Stimulated activated naive CD8-positive, alpha-beta T cell treated with anti-CD3 and anti-CD28 coated beads, Interleukin-15, amount 100 ng/mL, for 72 hours (primary cell): Measurements from ENCODE around the gene ZNF778.
"Not testable (repeated sequence)": the region's sequence is repeated elsewhere in the genome, so short reads cannot be mapped to it uniquely, and the experiment has no call there.

Experiments
- ATAC-seq: fragments of 150-1000 bp; cut with Tn5 transposase; 2 replicates; pipeline ENCODE4 v1.10.0; 2021; ENCODE audit warnings: mild to moderate bottlenecking, moderate library complexity
- DNase-seq, 2 donors: peaks; one replicate each; pipeline ENCODE4 v3.0.0; 2021 to 2022
- H3K27ac Mint-ChIP-seq, 2 donors: one replicate each; pipeline ENCODE4 v1.8.0; 2022; ENCODE audit warnings: mild to moderate bottlenecking in 2 of 2, mixed read lengths in 2 of 2, moderate library complexity in 2 of 2
- H3K27me3 Mint-ChIP-seq: one replicate; pipeline ENCODE4 v1.8.0; 2022; ENCODE audit warnings: mixed read lengths
- H3K4me1 Mint-ChIP-seq: one replicate; pipeline ENCODE4 v1.8.0; 2022; ENCODE audit warnings: mild to moderate bottlenecking, mixed read lengths
- H3K4me3 Mint-ChIP-seq, 2 donors: one replicate each; pipeline ENCODE4 v1.8.0; 2022; ENCODE audit warnings: mild to moderate bottlenecking in 2 of 2, mixed read lengths in 2 of 2, moderate library complexity in 1 of 2
- H3K9me3 Mint-ChIP-seq, 2 donors: one replicate each; pipeline ENCODE4 v1.8.0; 2022; ENCODE audit warnings: mixed read lengths in 2 of 2

The ZNF778 gene

DNA sequence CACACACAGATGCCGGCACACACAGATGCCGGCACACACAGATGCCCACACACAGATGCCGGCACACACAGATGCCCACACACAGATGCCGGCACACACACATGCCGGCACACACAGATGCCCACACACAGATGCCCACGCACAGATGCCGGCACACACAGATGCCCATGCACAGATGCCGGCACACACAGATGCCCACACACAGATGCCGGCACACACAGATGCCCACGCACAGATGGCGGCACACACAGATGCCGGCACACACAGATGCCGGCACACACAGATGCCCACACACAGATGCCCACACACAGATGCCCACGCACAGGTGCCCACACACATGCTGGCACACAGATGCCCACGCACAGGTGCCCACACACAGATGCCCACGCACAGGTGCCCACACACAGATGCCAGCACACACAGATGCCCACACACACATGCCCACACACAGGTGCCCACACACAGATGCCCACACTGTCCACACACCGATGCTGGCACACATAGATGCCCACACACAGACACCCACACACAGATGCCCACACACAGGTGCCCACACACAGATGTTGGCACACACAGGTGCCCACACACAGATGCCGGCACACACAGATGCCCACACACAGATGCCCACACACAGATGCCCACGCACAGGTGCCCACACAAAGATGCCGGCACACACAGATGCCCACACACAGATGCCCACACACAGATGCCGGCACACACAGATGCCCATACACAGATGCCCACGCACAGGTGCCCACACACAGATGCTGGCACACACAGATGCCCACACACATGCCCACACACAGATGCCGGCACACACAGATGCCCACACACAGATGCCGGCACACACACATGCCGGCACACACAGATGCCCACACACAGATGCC lies 28.8 kb upstream of the ZNF778 start:
- H3K9me3 Mint-ChIP-seq, H3K4me3 Mint-ChIP-seq, ATAC-seq, DNase-seq, H3K27ac Mint-ChIP-seq, H3K27me3 Mint-ChIP-seq: not testable (repeated sequence)
- peaks cover 11% of the 10 kb centered on the region for H3K4me1 Mint-ChIP-seq

DNA sequence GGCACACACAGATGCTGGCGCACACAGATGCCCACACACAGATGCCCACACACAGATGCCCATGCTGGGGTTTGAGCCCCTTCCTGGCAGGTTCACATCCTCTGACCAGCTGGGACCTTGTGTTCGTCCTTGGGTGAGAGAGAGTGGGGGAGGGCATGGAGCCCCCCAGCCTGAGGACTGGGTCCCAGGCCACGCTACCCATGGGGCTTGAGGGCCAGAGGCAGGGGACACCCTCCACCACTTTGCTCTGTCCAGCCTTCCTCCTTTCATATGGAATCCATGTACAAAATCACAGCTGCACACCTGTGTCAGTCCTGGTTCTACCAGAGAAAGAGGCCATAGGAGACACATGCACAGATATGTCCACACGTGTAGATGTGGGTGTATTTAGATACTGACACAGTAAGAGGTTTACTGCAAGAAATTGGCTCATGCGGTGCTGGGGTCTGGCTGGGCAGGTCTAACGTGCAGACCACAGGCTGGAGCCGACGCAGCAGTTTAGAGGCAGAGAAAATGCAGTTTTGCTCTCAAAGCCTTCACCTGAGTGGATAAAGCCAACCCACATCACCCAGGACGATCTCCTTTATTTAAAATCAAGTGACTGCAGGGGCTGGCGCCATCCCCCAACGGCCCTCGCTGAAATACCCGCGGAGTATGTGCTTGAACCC lies 28.0 kb upstream of the ZNF778 start:
- Mint-ChIP-seq H3K4me1 (peaks cover 13% of the 10 kb centered on the region), H3K27ac (no peak overlapping the region), H3K4me3 (no peak overlapping the region), H3K9me3 (no peaks in the 10 kb centered on the region), H3K27me3 (peaks cover 4% of the 10 kb centered on the region)
- peak in 1 of 2 donors; percentile 14 for DNase-seq
- no peak for ATAC-seq

DNA sequence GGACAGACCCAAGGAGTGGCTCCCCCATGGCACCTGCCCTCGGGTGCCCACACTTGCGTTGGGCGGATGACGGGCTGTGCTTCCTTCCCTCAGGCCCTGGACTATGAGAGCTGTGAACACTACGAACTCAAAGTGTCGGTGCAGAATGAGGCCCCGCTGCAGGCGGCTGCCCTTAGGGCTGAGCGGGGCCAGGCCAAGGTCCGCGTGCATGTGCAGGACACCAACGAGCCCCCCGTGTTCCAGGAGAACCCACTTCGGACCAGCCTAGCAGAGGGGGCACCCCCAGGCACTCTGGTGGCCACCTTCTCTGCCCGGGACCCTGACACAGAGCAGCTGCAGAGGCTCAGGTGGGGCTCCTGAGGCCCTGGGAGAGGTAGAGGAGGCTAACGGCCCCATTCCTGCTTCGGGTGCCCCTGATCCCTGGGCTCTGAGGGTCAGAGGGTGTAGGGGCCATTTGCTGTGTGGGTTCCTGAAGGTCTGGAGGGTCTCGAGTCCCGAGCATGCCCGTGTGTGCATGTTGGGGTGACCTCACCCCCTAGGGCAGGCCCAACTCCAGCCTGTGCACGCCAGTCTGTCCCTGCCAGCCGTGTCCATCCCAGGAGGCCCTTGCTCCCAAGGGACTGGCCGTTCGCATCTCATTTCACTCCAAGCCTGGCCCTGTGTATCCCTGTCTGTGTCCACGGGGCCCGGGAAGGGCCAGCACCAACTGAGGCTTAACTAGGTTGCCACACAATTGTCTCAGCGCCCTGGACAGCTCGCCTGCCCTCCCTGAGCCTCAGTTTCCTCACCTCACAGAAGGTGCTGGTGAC lies 27.1 kb upstream of the ZNF778 start:
- Mint-ChIP-seq H3K4me1 (peaks cover 17% of the 10 kb centered on the region), H3K27ac (no peak overlapping the region), H3K9me3 (no peaks in the 10 kb centered on the region), H3K27me3 (no peaks in the 10 kb centered on the region), H3K4me3 (no peak overlapping the region)
- peak in 1 of 2 donors; percentile 13 for DNase-seq
- ATAC-seq, result no peak

DNA sequence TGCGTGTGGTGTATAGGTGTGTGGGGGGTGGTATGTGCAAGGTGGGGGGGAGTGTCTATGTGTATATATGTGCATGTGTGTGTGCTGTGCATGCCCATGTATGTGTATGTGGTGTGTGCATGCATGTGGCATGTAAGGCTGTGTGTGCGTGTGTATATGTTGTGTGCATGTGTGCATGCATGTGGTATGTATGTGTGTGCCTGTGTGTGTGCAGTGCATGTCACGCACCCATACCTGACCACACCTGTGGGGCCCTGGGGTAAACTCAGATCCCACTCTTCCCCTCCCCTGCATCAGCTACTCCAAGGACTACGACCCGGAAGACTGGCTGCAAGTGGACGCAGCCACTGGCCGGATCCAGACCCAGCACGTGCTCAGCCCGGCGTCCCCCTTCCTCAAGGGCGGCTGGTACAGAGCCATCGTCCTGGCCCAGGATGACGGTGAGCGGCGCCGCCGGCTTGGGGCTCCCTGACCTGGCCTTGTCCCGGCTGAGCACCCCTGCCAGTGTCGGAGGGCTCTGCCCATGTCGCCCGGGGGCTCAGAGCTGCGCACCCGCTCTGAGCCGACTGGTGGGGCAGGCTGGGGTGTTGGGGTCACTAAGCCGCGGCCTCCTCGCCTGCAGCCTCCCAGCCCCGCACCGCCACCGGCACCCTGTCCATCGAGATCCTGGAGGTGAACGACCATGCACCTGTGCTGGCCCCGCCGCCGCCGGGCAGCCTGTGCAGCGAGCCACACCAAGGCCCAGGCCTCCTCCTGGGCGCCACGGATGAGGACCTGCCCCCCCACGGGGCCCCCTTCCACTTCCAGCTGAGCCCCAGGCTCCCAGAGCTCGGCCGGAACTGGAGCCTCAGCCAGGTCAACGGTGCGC lies 26.2 kb upstream of the ZNF778 start:
- no peak for ATAC-seq
- no peaks in the 10 kb centered on the region for H3K9me3 Mint-ChIP-seq
- peak in 1 of 2 donors; percentile 31 for DNase-seq
- no peak overlapping the region for H3K27ac Mint-ChIP-seq
- H3K27me3 Mint-ChIP-seq, result no peaks in the 10 kb centered on the region
- H3K4me1 Mint-ChIP-seq, result peaks cover 17% of the 10 kb centered on the region
- peak overlapping the region in 1 of 2 donors; percentile 42 for H3K4me3 Mint-ChIP-seq

DNA sequence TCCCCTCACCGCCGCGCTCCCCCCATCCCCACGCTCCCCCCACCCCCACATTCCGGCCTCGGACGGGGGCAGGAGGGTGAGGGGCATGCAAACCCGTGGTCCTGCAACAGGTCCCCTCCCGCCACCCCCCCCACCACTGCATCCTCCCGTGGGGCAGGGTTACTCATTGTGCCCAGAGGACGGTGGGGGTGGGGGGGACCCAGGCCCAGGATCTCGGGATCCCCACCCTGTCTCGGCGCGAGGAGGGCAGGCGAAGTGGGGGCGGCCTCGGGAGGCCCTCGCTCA lies 25.7 kb upstream of the ZNF778 start:
- no peak overlapping the region for H3K27ac Mint-ChIP-seq
- DNase-seq (no peak), ATAC-seq (peak; percentile 2)
- H3K4me3 Mint-ChIP-seq, result no peak overlapping the region
- peaks cover 17% of the 10 kb centered on the region for H3K4me1 Mint-ChIP-seq
- no peaks in the 10 kb centered on the region for H3K27me3 Mint-ChIP-seq
- H3K9me3 Mint-ChIP-seq, result no peaks in the 10 kb centered on the region

DNA sequence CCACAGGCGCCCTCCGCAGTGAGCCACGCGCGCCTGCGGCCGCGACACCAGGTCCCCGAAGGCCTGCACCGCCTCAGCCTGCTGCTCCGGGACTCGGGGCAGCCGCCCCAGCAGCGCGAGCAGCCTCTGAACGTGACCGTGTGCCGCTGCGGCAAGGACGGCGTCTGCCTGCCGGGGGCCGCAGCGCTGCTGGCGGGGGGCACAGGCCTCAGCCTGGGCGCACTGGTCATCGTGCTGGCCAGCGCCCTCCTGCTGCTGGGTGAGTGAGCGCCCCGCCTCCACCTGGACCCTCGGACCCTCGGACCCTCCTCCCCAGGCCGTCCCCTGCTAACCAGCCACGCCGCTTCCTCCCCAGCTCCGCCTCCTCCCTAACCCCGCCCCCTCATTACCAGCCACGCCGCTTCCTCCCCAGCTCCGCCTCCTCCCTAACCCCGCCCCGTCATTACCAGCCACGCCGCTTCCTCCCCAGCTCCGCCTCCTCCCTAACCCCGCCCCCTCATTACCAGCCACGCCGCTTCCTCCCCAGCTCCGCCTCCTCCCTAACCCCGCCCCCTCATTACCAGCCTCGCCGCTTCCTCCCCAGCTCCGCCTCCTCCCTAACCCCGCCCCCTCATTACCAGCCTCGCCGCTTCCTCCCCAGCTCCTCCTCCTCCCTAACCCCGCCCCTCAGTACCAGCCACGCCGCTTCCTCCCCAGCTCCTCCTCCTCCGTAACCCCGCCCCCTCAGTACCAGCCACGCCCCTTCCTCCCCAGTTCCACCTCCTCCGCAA lies 25.1 kb upstream of the ZNF778 start:
- DNase-seq, result peak; percentile 79 to 84
- not testable (repeated sequence) for H3K27ac Mint-ChIP-seq, H3K9me3 Mint-ChIP-seq, H3K27me3 Mint-ChIP-seq
- Mint-ChIP-seq H3K4me1 (peaks cover 15% of the 10 kb centered on the region), H3K4me3 (peak overlapping the region in 1 of 2 donors; percentile 58)
- ATAC-seq, result peak; percentile 48

DNA sequence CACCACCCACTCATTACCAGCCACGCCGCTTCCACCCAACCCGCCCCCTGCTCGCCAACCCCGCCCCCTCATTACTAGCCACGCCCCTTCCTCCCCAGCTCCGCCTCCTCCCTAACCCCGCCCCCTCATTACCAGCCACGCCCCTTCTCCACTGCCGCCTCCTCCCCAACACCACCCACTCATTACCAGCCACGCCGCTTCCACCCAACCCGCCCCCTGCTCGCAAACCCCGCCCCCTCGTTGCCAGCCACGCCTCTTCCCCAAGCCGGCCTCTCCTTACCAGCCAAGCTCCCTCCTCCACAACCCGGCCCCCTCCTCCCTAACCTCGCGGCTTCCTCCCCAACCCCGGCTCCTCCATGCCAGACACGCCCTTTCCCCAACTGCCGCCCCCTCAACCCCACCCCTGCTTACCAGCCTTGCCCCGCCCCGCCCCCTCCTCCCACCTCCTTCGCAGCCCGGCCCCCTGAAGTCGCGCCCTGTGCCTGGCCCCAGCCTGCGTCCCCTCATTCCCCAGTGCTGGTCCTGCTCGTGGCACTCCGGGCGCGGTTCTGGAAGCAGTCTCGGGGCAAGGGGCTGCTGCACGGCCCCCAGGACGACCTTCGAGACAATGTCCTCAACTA lies 24.4 kb upstream of the ZNF778 start:
- Mint-ChIP-seq H3K4me1 (peaks cover 11% of the 10 kb centered on the region), H3K9me3 (no peaks in the 10 kb centered on the region), H3K27me3 (peaks cover 8% of the 10 kb centered on the region), H3K27ac (no peak overlapping the region), H3K4me3 (peak overlapping the region in 1 of 2 donors; percentile 8)
- peak; percentile 66 to 69 for DNase-seq
- ATAC-seq, result no peak

DNA sequence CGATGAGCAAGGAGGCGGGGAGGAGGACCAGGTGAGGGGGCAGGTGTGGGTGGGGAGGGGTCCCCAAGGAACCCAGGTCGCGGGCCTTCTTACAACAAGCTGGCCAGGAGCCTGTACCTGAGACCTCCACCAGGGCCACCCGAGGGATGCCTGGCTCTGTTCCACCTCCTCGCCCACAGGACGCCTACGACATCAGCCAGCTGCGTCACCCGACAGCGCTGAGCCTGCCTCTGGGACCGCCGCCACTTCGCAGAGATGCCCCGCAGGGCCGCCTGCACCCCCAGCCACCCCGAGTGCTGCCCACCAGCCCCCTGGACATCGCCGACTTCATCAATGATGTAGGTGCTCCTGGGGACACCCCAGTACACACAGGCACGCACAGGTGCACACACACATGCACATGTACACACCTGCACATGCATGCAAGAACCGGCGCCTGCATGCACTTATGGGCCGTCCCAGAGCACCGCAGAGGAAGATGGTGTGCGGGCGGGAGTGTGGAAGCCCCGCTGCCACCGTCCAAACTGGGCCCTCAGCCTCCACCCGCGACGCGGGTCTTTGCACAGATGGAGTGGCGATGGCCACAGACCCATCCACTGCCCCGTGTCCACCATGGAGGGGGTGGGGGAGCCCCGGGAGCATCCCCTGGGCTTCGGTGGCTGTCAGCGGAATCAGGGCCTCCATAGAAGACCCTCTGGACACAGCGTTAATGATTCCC lies 23.8 kb upstream of the ZNF778 start:
- DNase-seq, result peak in 1 of 2 donors; percentile 19
- H3K4me3 Mint-ChIP-seq, result peak overlapping the region in 1 of 2 donors; percentile 29
- H3K9me3 Mint-ChIP-seq, result no peaks in the 10 kb centered on the region
- peaks cover 11% of the 10 kb centered on the region for H3K4me1 Mint-ChIP-seq
- ATAC-seq, result no peak
- H3K27ac Mint-ChIP-seq, result no peak overlapping the region
- peaks cover 15% of the 10 kb centered on the region for H3K27me3 Mint-ChIP-seq

DNA sequence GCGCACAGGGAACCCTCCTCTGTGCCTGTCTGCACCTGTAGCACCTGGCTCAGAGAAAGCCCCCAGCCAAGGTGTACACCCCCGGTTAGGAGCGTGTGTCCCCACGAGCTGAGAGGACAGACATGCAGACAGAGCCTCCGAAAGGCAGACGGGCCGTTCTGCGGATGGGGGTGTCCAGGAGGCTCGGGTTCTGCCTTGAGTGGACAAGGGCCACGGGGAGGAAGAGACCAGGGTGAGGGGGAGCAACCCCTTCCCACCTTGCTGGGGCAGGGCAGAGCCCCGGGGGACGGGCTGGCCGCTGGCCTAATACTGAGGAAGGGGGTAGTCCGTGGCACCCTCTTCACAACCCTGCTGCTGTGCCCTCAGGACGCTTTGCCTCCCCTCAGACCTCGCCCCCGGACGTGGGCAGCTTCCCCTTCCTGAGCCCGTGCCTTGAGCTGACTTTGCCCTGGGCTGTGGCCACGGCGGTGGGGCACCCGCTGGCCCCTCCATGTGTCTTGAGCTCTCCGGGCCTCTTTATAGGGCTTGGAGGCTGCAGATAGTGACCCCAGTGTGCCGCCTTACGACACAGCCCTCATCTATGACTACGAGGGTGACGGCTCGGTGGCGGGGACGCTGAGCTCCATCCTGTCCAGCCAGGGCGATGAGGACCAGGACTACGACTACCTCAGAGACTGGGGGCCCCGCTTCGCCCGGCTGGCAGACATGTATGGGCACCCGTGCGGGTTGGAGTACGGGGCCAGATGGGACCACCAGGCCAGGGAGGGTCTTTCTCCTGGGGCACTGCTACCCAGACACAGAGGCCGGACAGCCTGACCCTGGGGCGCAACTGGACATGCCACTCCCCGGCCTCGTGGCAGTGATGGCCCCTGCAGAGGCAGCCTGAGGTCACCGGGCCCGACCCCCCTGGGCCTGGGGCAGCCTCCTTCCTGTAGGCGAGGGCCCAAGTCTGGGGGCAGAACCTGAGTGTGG lies 22.9 kb upstream of the ZNF778 start:
- ATAC-seq (no peak), DNase-seq (no peak)
- Mint-ChIP-seq H3K4me3 (no peak overlapping the region), H3K9me3 (no peaks in the 10 kb centered on the region), H3K27ac (no peak overlapping the region), H3K27me3 (peaks cover 24% of the 10 kb centered on the region), H3K4me1 (peaks cover 11% of the 10 kb centered on the region)

DNA sequence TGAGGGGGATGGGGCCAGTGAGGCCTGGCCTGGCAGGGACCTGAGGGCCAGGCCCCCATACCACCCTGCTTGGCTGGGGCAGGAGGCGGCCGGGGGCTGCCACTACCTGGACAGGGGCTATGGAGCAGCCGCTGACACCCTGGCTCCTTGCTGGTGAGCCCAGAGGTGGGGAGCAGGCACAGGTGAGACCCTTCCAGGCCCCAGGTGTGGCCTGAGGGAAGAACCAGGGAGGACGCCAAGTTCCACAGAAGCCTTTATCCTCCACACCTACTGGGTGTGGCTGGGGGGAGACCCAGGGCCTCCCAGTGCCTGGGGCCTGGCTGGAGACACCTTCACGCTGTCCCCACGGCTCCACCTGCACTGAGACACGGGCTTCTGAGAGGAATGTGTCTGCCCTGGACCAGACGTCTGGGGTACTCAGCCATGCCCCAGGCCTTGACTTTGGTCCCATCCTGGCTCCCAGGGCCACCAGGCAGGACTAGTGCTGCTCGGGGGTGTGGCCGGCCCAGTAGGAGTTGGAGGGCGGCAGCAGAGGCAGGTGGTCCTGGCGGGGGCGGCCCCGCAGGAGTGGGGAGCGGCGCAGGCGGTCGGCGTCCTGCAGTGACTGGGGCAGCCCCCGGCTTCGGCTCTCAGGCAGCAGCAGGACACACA lies 21.9 kb upstream of the ZNF778 start:
- DNase-seq, result no peak
- ATAC-seq, result no peak
- H3K4me1 Mint-ChIP-seq, result peaks cover 21% of the 10 kb centered on the region
- no peak overlapping the region for H3K4me3 Mint-ChIP-seq
- H3K9me3 Mint-ChIP-seq, result no peaks in the 10 kb centered on the region
- H3K27me3 Mint-ChIP-seq, result peaks cover 34% of the 10 kb centered on the region
- H3K27ac Mint-ChIP-seq, result no peak overlapping the region

DNA sequence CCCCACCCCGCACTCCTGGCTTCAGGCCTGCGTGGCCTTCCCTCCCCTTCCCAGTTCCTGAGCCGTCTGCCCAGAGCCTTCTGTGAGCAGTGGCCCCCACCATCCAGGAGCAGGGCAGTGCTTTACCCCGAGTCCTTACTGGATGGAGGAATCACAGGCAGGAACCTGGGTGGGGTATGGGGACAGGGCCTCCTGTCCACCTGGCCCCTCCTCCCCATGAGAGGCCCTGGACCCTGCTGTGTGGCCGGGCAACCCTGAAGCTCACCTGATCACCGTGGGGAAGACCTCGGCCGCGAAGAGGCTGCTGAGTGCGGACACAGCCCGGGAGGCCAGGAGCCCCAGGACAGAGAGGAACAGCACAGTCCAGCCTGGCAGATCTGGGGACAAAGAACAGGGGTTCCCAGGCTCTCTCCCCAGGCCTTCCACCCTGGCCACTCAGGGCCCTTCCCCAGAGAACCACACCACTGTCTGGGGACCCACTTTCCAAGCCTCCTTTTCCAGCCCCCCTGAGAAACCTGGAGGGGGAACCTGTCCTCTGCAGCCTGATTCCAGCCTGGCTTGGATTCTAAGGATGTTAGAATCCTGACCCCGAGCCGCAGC lies 20.4 kb upstream of the ZNF778 start:
- Mint-ChIP-seq H3K27ac (peak overlapping the region in 1 of 2 donors; percentile 42), H3K9me3 (no peaks in the 10 kb centered on the region), H3K4me1 (peaks cover 18% of the 10 kb centered on the region), H3K4me3 (no peak overlapping the region), H3K27me3 (peaks cover 38% of the 10 kb centered on the region)
- DNase-seq (no peak), ATAC-seq (no peak)
